Right lobe of liver (tissue), 4 donors: ENCODE measurements around the gene METTL24.

Experiments
- POLR2A ChIP-seq: fragments of 450-650 bp; IDR thresholded peaks from one replicate; pipeline ENCODE4 v1.6.1; 2017; ENCODE audit warnings: antibody characterized with exemption, mild to moderate bottlenecking
- TF ChIP-seq, protein P1 (sequence below), 4 donors: fragments of 200-600 bp in 3 of 4; fragments of 450-650 bp in 1 of 4; IDR thresholded peaks; one replicate each; pipeline versions ENCODE4 v1.5.1 to v1.8.0; 2016 to 2022; ENCODE audit warnings: antibody characterized with exemption in 4 of 4, mild to moderate bottlenecking in 2 of 4
- donor health status: DM: no; HTN: no; CAD: no.
- donor health status: DM: no; HTN: no; CAD: no.
- donor health status: DM: no; HTN: yes; CAD: no.

DNA sequence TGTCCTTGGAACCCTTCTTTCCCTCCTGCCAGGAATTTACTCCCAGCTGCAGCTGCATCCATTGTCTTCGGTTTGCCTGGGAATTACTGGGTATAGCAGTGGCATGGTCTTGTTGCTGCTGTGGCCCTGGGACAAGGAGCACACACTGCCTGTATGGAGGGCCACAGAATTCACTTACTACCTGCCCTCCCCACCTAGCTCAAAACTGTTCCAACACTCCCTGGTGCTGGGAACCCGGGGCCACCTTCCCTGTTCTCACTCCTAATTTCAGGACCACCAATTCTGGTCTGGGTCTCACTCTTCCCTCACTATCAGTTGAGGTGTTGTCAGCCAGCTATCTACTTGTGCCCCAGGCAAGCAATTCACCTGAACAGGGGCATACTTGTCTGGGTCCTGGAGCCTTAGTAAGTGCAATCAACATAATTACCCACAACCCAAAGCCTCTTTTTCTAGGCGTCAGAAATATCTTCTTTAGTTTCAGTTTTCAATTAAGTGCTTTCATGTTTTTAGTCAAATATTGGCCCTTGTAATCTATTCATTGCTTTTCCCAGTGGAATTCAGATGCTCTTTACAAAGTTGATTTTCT is 47.2 kb downstream of the METTL24 start:
- TF ChIP-seq, protein P1, sequence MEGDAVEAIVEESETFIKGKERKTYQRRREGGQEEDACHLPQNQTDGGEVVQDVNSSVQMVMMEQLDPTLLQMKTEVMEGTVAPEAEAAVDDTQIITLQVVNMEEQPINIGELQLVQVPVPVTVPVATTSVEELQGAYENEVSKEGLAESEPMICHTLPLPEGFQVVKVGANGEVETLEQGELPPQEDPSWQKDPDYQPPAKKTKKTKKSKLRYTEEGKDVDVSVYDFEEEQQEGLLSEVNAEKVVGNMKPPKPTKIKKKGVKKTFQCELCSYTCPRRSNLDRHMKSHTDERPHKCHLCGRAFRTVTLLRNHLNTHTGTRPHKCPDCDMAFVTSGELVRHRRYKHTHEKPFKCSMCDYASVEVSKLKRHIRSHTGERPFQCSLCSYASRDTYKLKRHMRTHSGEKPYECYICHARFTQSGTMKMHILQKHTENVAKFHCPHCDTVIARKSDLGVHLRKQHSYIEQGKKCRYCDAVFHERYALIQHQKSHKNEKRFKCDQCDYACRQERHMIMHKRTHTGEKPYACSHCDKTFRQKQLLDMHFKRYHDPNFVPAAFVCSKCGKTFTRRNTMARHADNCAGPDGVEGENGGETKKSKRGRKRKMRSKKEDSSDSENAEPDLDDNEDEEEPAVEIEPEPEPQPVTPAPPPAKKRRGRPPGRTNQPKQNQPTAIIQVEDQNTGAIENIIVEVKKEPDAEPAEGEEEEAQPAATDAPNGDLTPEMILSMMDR (IDR thresholded peaks at IDR 0.05) = no peak
- TF ChIP-seq POLR2A = no peak
